Measurements from ENCODE around the gene IFIT3. TPM values are rescaled to one million over a fixed set of nuclear protein-coding genes. Genes with fewer than 3 reads are reported as not detected.

The IFIT3 gene
- total RNA-seq, 1 experiment from 2014 or later = 0.55 TPM

- no peak overlapping the region for H3T11ph ChIP-seq (ENCODE audit: low read length)
- no peak for TF ChIP-seq CTCF (conservative IDR thresholded peaks at IDR 0.05)
- no peak overlapping the region for H3K27ac ChIP-seq (ENCODE audit: insufficient read length, low read depth, low read length)
- no peak overlapping the region for H3K4ac ChIP-seq (ENCODE audit: low read depth, low read length)
- H3K4me1 Mint-ChIP-seq = peaks cover 14 to 16% of the 10 kb centered on the region in 2 experiments
- H4K5ac ChIP-seq (ENCODE audit: insufficient read length, low read depth, low read length) = no peak overlapping the region
- H2BK5ac ChIP-seq (ENCODE audit: insufficient read length, low read length) = no peak overlapping the region
- no peaks in the 10 kb centered on the region for H3K79me1 ChIP-seq (ENCODE audit: insufficient read depth, low read depth, low read length, poor library complexity, severe bottlenecking)
- H2BK12ac ChIP-seq (ENCODE audit: insufficient read length, low read depth, low read length) = no peak overlapping the region
- H3K23me2 ChIP-seq (ENCODE audit: insufficient read length, low read depth, low read length, poor library complexity, severe bottlenecking) = no peaks in the 10 kb centered on the region
- H3K14ac ChIP-seq (ENCODE audit: insufficient read depth, low read length) = no peak overlapping the region
- H4K91ac ChIP-seq (ENCODE audit: insufficient read length, low read depth, low read length) = no peak overlapping the region
- no peaks in the 10 kb centered on the region; the same call in none of the 2 replicates for H3K27me3 Mint-ChIP-seq (ENCODE audit: low read depth)
- no peaks in the 10 kb centered on the region for H4K20me1 ChIP-seq (ENCODE audit: control insufficient read depth, insufficient read depth, insufficient read length)
- no peaks in the 10 kb centered on the region for H3K27me3 ChIP-seq (ENCODE audit: insufficient read depth, low read length)
- H3K27ac Mint-ChIP-seq = no peak overlapping the region; a peak in 1 of 7 replicates
- H2BK20ac ChIP-seq (ENCODE audit: low read depth, low read length, poor library complexity, severe bottlenecking) = no peak overlapping the region
- no peak overlapping the region for H4K8ac ChIP-seq (replicated peaks; ENCODE audit: insufficient read length, low read depth, low read length)
- 0 out of 5 replicates have a peak, but pooled peaks cover 0 to 3% of the 10 kb centered on the region in 2 experiments for H3K9me3 Mint-ChIP-seq
- H3K9me3 ChIP-seq (ENCODE audit: control insufficient read depth, low read depth, low read length) = no peaks in the 10 kb centered on the region
- H3K36me3 Mint-ChIP-seq (ENCODE audit: insufficient read depth in 1 of 3, low read depth in 3 of 3) = peaks cover 0 to 2% (median 0%) of the 10 kb centered on the region in 3 experiments; a peak in 1 of 7 replicates
- no peak overlapping the region for H3K18ac ChIP-seq (ENCODE audit: insufficient read length, low read depth, low read length)
- no peak overlapping the region for H3K4me3 Mint-ChIP-seq
- H3K9ac ChIP-seq (ENCODE audit: extremely low read depth, insufficient read length, low read length) = no peak overlapping the region
- no peak for DNase-seq
- no peak overlapping the region for H3K23ac ChIP-seq (ENCODE audit: insufficient read length, low read depth, low read length)
- H3K79me2 ChIP-seq (ENCODE audit: insufficient read depth, low read length) = no peaks in the 10 kb centered on the region
- peaks cover 3% of the 10 kb centered on the region for H3K4me1 ChIP-seq (ENCODE audit: insufficient read depth, low read length)
- H3K56ac ChIP-seq (ENCODE audit: insufficient read length, low read depth, low read length) = no peak overlapping the region
- no peak overlapping the region for H3K4me2 ChIP-seq (ENCODE audit: insufficient read depth, insufficient read length, low read length)
- no CpG with 5 or more reads among the region's 3 CpGs for WGBS (ENCODE audit: extremely low coverage, insufficient read length, low lambda C conversion rate)
- no peak overlapping the region for H2BK15ac ChIP-seq (ENCODE audit: low read depth, low read length)
- H2AFZ ChIP-seq (ENCODE audit: low read length) = no peak overlapping the region
- no peak overlapping the region for H2AK5ac ChIP-seq (ENCODE audit: insufficient read length, low read length)
- H2BK120ac ChIP-seq (ENCODE audit: low read depth, low read length, poor library complexity, severe bottlenecking) = no peak overlapping the region
Measured at GRCh38 chr10:89302625-89303024, 25.2 kb upstream of the IFIT3 start.

Measured in H9 (cell line).